SK-N-MC (cell line): ENCODE data around the gene PCID2.

Source experiments
- DNase-seq: peaks from one replicate; pipeline ENCODE4 v3.0.0-alpha.2; 2011; ENCODE audit warnings: low read depth, low spot score
- H3K27ac ChIP-seq: fragments of 200-600 bp; sonication (generic); 2 replicates; pipeline ENCODE4 v1.5.1; 2016; ENCODE audit warnings: mixed run types
- H3K36me3 ChIP-seq: fragments of 200-600 bp; sonication (generic); 2 replicates; pipeline ENCODE4 v1.6.1; 2017; ENCODE audit warnings: antibody characterized with exemption, low read length, mixed read lengths; ENCODE audit not compliant: insufficient read depth
- H3K4me3 ChIP-seq: fragments of 200-600 bp; sonication (generic); 2 replicates; pipeline ENCODE4 v1.5.1; 2016
- H3K9ac ChIP-seq: fragments of 200-600 bp; sonication (generic); 2 replicates; pipeline ENCODE4 v1.8.0; 2017; ENCODE audit warnings: mixed run types, mixed read lengths; ENCODE audit not compliant: insufficient read length
- H3K9me3 ChIP-seq: fragments of 200-600 bp; sonication (generic); 2 replicates; pipeline ENCODE4 v1.6.1; 2017; ENCODE audit warnings: low read depth, mild to moderate bottlenecking, antibody characterized with exemption, low read length, moderate library complexity, mixed read lengths
- EZH2 ChIP-seq: fragments of 200-600 bp; sonication (generic); IDR thresholded peaks from one replicate; pipeline ENCODE4 v1.6.1; 2017; ENCODE audit warnings: antibody characterized with exemption
- FOXP2 ChIP-seq: optimal IDR thresholded peaks from 2 replicates; pipeline ENCODE3; 2011; ENCODE audit warnings: mild to moderate bottlenecking, moderate library complexity; ENCODE audit not compliant: insufficient read depth; ENCODE audit errors: extremely low read length, control extremely low read depth
- POLR2AphosphoS5 ChIP-seq: IDR thresholded peaks from 2 replicates; pipeline ENCODE4 v1.6.1; 2012; ENCODE audit warnings: mild to moderate bottlenecking, low read depth, low read length, borderline replicate concordance

PCID2 gene

DNA sequence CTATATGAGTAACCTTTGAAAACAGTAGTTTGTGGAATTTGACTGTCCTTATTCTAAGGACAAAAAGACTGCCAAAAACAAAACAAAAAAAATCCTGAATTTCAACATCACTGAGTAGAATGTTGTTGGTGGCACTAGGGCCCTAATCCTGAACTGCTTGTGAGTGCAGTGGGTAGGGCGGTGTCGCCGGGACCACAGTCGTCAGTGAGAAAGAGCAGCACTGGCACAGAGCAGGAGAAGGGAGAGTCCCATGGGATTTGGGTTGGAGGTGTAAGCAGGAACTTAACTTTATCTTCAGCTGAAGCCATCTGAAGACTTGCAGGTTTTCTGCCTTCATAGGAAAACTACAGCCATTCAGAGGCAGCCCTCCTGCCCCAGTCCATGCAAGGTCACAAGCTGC lies 5.6 kb downstream of the PCID2 start:
- no peak for DNase-seq
- no peak overlapping the region for H3K4me3 ChIP-seq
- H3K36me3 ChIP-seq = peaks cover 58% of the 10 kb centered on the region
- no peak overlapping the region for H3K9ac ChIP-seq
- no peak overlapping the region; the same call in 1 of the 2 replicates for H3K27ac ChIP-seq
- no peaks in the 10 kb centered on the region for H3K9me3 ChIP-seq
- TF ChIP-seq FOXP2 (no peak), POLR2AphosphoS5 (no peak), EZH2 (no peak)

DNA sequence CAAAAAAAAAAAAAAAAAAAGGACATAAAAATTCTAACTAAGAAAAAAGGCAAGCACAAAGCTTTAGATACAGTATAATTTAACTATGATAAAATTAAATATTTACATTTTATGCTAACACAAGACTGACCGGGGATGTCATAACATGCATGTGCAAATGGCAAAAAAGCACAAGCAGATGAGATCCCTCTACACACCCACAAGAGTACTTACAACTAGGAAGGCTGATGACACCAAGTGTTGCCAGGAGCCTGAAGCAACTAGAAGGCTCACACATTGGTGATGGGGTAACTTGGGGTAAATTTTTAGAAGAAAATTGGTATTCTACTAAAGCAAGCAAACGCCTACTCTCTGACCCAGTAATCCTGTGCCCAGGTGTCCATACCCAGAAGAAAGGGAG lies 6.7 kb downstream of the PCID2 start:
- H3K4me3 ChIP-seq = no peak overlapping the region
- no peak overlapping the region for H3K9ac ChIP-seq
- no peak overlapping the region for H3K27ac ChIP-seq
- no peak for TF ChIP-seq EZH2
- no peak for TF ChIP-seq POLR2AphosphoS5
- peaks cover 62% of the 10 kb centered on the region for H3K36me3 ChIP-seq
- H3K9me3 ChIP-seq = no peaks in the 10 kb centered on the region
- no peak for DNase-seq

DNA sequence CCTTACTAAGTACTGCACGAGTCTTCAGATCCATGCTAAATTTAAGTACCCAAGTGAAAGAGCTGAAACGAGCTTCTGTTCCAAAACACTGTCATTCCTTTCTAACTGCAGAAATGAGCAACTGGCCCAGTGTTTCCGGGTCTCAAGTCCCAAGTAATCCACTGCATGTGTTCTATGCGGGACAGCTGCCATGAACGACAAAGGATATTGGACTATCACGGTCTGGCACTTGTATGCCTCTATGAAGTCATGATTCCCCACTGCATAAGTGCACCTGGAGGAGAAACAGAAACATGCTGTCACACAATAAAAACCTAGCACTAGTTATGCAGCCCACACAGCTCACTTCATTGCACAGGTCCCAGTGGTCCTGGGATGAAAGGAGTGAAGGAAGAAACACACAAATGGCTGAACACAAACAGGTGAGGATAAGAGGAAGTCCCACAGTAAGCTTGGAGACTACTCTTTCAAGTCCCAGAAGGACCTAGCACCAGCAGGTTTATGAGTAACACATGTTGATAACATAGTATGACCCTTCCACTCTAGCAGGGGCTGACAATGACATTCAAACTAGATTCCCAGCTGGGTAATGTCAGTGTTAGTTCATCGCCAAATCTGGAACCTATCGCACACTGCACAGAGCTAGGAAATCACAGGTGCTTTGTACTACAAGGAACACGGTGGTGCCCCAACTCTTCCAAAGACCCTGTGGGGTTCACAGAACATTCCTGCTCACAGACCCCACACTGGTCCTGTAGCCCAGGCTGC lies 11.3 kb downstream of the PCID2 start:
- Histone ChIP-seq H3K36me3 (peaks cover 80% of the 10 kb centered on the region), H3K27ac (no peak overlapping the region)

DNA sequence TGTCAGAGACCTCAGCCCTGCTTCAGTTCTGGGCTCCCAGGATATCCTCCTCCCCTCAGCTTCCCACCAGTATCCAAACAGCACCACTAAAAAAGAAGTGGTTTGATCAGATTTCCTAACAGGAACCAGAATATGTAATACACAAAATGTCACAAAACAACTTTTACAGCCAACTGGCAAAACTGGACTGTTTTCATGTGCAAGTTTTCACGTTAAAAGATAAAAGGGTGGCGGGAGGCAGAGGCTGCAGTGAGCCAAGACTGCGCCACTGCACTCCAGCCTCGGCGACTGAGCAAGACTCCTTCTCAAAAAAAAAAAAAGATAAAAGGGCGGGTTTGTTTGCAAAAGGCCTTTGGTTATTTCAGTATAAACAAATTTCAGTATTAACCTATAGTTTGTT lies 13.1 kb downstream of the PCID2 start:
- Histone ChIP-seq H3K9ac (no peak overlapping the region), H3K4me3 (no peak overlapping the region), H3K36me3 (peaks cover 90% of the 10 kb centered on the region), H3K9me3 (no peaks in the 10 kb centered on the region), H3K27ac (no peak overlapping the region)
- DNase-seq = no peak
- no peak for TF ChIP-seq FOXP2
- TF ChIP-seq EZH2 = no peak
- no peak for TF ChIP-seq POLR2AphosphoS5

More for the DNA sequence above, 11.3 kb downstream of the PCID2 start:
- no peak overlapping the region for H3K9ac ChIP-seq
- H3K9me3 ChIP-seq = no peaks in the 10 kb centered on the region
- H3K4me3 ChIP-seq = no peak overlapping the region
- TF ChIP-seq EZH2 = no peak
- TF ChIP-seq POLR2AphosphoS5 = no peak
- no peak for TF ChIP-seq FOXP2
- no peak for DNase-seq

DNA sequence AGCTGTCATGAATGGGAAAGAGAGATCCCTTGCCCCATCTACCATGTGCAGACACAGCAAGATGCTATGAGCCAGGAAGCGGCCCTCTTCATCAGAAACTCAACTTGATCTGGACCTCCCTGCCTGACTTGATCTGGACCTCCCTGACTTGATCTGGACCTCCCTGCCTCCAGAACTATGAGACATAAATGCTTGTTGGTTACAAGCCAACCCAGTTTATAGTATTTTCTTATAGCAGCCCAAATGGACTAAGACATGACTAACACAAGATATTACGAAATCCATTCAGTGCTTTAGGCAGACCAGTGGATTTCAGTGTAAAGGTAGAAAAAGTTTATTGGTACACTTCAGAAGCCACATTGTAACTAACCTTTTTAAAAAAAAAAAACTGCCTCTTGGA lies 15.6 kb downstream of the PCID2 start:
- TF ChIP-seq EZH2 (no peak), POLR2AphosphoS5 (no peak)
- H3K4me3 ChIP-seq = no peak overlapping the region
- H3K27ac ChIP-seq = no peak overlapping the region

DNA sequence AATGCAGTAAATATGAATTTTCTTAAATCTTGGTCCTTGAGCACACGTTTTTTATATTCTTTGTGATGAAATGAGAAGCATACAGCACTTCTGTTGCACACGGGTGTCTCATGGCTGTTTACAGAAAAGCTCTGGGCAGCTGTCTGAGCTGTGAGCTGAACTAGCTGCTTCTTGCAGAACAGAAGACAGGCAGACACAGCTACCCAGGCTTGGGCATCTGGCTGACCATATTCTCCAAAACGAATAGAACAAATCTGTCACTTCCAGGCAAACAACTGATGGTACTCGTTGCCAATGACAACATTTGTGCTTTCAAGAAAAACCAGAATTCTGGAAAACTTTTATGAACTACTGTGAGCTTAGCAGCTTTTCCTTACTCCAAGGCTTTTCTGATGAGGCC lies 16.2 kb downstream of the PCID2 start:
- H3K9me3 ChIP-seq = no peaks in the 10 kb centered on the region
- TF ChIP-seq EZH2 (no peak), FOXP2 (no peak), POLR2AphosphoS5 (no peak)
- no peak overlapping the region for H3K4me3 ChIP-seq
- H3K27ac ChIP-seq = no peak overlapping the region
- H3K36me3 ChIP-seq = peaks cover 89% of the 10 kb centered on the region
- no peak overlapping the region for H3K9ac ChIP-seq
- DNase-seq = no peak

More for the DNA sequence above, 15.6 kb downstream of the PCID2 start:
- H3K36me3 ChIP-seq = peaks cover 91% of the 10 kb centered on the region
- no peak overlapping the region for H3K9ac ChIP-seq
- no peak for DNase-seq
- H3K9me3 ChIP-seq = no peaks in the 10 kb centered on the region

DNA sequence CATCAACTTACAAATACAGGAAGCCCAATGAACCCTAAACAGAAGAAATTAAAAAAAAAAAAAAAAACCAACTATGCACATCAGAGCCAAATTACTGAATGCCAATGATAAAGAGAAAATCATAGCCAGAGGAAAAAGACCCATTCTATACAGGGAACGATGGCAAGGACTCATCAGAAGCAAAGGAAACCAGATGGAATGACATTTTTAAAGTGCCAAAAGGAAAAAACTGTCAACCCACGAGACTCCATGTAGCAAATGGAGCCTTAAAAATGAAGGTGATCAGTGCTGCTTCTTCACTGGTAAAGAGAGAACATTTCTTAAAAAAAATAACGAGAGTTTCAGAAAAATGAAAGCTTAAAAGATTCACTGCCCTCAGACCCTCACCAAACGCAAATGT lies 18.3 kb downstream of the PCID2 start:
- H3K4me3 ChIP-seq = no peak overlapping the region
- H3K36me3 ChIP-seq = peaks cover 79% of the 10 kb centered on the region
- DNase-seq = no peak
- H3K9ac ChIP-seq = no peak overlapping the region
- H3K27ac ChIP-seq = no peak overlapping the region
- no peak for TF ChIP-seq FOXP2
- TF ChIP-seq POLR2AphosphoS5 = no peak
- no peak for TF ChIP-seq EZH2
- no peaks in the 10 kb centered on the region for H3K9me3 ChIP-seq

DNA sequence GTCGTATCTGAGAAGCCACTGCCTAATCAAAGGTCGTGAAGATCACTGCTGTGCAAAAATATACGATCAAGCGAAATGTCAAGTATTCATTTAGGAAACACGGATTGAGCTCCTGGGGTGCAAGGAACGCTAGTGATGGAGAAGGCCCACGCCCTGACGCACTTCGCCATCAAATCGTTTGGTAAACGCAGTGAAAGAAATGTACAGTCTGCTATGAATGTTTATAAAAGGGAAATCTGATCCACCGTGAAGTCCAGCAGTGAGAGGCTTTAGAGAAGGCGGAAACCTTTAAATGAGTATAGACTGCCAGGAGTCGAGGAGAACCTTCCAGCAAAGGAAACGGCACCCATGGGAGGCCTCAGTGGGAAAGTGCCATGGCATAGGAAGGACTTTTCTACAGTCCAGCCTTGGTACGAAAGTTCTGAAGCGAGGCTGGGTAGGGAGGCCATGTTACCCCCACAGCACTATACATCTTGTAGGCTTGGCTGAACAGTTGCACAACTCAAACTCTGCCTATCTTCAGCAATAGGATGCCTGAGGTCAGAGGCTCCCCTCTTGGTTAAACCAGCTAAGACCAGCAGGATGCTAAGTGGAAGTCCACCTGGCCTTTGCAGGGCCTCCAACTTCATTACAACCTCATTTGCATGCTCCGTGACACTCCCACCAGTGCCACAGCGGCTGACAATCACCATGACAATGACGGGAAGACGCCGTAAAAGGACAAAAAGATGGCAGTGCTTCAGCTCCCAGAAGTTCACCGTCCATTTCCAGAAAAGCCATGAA lies 20.4 kb downstream of the PCID2 start:
- H3K9me3 ChIP-seq = no peaks in the 10 kb centered on the region
- TF ChIP-seq POLR2AphosphoS5 (no peak), EZH2 (no peak), FOXP2 (no peak)
- peaks cover 80% of the 10 kb centered on the region for H3K36me3 ChIP-seq
- no peak overlapping the region for H3K9ac ChIP-seq
- no peak overlapping the region for H3K27ac ChIP-seq
- H3K4me3 ChIP-seq = no peak overlapping the region
- DNase-seq = no peak
